H1 (cell line): ENCODE data around the gene HS6ST2. TPM values are rescaled to one million over a fixed set of nuclear protein-coding genes. Genes with fewer than 3 reads are reported as not detected.

Experiments used
- CTBP2 ChIP-seq: IDR thresholded peaks from 2 replicates; pipeline ENCODE4 v1.7.0; 2011; ENCODE audit warnings: borderline replicate concordance, mild to moderate bottlenecking, moderate library complexity, mixed read lengths, low read length; ENCODE audit not compliant: insufficient read depth, insufficient read length
- JUND ChIP-seq: IDR thresholded peaks from 2 replicates; pipeline ENCODE4 v1.6.1; 2011; ENCODE audit warnings: mild to moderate bottlenecking, improper control_type of control experiment, low read length
- SP2 ChIP-seq: IDR thresholded peaks from 2 replicates; pipeline ENCODE4 v1.6.1; 2012; ENCODE audit warnings: mild to moderate bottlenecking, low read length, inconsistent platforms
- polyA plus RNA-seq, 7 experiments: library from polyadenylated mRNA; depleted of rRNA in 3 of 7; stranded (reverse) in 5 of 7; unstranded in 2 of 7; fragments of >200 nt in 5 of 7; fragments of 200-250 nt in 2 of 7; gene quantifications; 1 replicate in 5 of 7; 2 replicates in 1 of 7; 4 replicates in 1 of 7; pipeline versions ENCODE4 v1.2.1 to v1.2.3, GENCODE V29; 2011 to 2013; ENCODE audit warnings: missing spikeins in 2 of 7, mixed read lengths in 2 of 7
- total RNA-seq: library from RNA; stranded (reverse); fragmentation: NEBNext Ultra II Directional; extraction: Animal tissue kit (Norgen Biotek cat#: 25700); gene quantifications from 2 replicates; pipeline ENCODE4 v1.2.1, GENCODE V29; 2021
- TF ChIP-seq, protein P1 (sequence below): fragments of 300-600 bp; sonication (generic); IDR thresholded peaks from 2 replicates; pipeline ENCODE4 v1.7.1; 2012; ENCODE audit warnings: low read length, moderate library complexity, mild to moderate bottlenecking, inconsistent platforms; ENCODE audit not compliant: insufficient replicate concordance

The HS6ST2 gene
- total and polyA plus RNA-seq, 2 of the 8 experiments (the other 6 are each of a cell fraction or from before 2014, with no cell fraction given) = 3.9 TPM

DNA sequence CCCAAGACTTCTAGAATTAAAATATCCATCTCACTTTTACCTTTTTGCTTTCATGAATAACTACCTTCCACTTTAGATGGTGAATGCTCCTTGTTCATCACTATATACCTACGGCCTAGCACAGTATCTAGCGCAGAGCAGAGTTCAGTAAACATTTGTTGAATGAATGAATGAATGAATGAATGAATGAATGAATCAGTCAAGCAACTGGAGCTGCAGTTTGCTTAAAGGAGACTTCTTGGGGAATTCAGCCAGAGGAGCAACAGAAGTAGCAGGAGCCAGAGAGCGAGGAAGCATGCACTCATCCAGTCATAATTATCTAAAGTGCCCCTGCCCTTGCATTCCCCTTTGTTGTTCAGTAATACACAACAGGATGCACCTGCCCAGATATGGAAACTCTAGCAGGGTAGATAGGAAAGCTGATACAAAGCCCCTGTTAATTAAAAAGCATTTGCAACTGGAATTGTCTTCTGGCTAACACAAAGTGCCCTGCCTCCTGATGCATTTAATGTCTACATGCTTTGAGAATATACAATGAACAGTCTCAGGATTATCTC is 366.6 kb downstream of the HS6ST2 start (continued):
- TF ChIP-seq, protein P1, sequence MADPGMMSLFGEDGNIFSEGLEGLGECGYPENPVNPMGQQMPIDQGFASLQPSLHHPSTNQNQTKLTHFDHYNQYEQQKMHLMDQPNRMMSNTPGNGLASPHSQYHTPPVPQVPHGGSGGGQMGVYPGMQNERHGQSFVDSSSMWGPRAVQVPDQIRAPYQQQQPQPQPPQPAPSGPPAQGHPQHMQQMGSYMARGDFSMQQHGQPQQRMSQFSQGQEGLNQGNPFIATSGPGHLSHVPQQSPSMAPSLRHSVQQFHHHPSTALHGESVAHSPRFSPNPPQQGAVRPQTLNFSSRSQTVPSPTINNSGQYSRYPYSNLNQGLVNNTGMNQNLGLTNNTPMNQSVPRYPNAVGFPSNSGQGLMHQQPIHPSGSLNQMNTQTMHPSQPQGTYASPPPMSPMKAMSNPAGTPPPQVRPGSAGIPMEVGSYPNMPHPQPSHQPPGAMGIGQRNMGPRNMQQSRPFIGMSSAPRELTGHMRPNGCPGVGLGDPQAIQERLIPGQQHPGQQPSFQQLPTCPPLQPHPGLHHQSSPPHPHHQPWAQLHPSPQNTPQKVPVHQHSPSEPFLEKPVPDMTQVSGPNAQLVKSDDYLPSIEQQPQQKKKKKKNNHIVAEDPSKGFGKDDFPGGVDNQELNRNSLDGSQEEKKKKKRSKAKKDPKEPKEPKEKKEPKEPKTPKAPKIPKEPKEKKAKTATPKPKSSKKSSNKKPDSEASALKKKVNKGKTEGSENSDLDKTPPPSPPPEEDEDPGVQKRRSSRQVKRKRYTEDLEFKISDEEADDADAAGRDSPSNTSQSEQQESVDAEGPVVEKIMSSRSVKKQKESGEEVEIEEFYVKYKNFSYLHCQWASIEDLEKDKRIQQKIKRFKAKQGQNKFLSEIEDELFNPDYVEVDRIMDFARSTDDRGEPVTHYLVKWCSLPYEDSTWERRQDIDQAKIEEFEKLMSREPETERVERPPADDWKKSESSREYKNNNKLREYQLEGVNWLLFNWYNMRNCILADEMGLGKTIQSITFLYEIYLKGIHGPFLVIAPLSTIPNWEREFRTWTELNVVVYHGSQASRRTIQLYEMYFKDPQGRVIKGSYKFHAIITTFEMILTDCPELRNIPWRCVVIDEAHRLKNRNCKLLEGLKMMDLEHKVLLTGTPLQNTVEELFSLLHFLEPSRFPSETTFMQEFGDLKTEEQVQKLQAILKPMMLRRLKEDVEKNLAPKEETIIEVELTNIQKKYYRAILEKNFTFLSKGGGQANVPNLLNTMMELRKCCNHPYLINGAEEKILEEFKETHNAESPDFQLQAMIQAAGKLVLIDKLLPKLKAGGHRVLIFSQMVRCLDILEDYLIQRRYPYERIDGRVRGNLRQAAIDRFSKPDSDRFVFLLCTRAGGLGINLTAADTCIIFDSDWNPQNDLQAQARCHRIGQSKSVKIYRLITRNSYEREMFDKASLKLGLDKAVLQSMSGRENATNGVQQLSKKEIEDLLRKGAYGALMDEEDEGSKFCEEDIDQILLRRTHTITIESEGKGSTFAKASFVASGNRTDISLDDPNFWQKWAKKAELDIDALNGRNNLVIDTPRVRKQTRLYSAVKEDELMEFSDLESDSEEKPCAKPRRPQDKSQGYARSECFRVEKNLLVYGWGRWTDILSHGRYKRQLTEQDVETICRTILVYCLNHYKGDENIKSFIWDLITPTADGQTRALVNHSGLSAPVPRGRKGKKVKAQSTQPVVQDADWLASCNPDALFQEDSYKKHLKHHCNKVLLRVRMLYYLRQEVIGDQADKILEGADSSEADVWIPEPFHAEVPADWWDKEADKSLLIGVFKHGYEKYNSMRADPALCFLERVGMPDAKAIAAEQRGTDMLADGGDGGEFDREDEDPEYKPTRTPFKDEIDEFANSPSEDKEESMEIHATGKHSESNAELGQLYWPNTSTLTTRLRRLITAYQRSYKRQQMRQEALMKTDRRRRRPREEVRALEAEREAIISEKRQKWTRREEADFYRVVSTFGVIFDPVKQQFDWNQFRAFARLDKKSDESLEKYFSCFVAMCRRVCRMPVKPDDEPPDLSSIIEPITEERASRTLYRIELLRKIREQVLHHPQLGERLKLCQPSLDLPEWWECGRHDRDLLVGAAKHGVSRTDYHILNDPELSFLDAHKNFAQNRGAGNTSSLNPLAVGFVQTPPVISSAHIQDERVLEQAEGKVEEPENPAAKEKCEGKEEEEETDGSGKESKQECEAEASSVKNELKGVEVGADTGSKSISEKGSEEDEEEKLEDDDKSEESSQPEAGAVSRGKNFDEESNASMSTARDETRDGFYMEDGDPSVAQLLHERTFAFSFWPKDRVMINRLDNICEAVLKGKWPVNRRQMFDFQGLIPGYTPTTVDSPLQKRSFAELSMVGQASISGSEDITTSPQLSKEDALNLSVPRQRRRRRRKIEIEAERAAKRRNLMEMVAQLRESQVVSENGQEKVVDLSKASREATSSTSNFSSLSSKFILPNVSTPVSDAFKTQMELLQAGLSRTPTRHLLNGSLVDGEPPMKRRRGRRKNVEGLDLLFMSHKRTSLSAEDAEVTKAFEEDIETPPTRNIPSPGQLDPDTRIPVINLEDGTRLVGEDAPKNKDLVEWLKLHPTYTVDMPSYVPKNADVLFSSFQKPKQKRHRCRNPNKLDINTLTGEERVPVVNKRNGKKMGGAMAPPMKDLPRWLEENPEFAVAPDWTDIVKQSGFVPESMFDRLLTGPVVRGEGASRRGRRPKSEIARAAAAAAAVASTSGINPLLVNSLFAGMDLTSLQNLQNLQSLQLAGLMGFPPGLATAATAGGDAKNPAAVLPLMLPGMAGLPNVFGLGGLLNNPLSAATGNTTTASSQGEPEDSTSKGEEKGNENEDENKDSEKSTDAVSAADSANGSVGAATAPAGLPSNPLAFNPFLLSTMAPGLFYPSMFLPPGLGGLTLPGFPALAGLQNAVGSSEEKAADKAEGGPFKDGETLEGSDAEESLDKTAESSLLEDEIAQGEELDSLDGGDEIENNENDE = no peak
- TF ChIP-seq JUND (no peak), CTBP2 (no peak), SP2 (no peak)
